Measurements from ENCODE around the gene SORCS2. TPM values are rescaled to one million over a fixed set of nuclear protein-coding genes. Genes with fewer than 3 reads are reported as not detected.

Gene SORCS2
- total RNA-seq, 1 experiment from 2014 or later, result not detected

DNA sequence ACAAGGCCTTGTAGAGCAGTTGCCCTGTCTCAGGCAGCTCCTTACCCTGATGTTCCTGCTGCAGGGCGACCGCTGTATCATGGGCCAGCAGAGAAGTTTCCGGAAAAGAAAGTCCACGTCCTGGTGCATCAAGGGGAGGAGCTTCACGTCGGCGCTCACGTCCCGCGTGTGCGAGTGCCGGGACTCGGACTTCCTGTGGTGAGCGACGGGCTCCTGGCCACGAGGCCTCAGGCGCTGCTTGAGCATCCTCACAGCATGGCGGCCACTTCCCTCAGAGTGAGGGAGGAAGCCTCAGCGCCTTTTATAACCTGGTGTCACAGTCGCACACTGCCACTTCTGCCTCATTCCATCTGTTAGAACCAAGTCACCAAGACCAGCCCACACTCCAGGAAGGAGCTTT is 521.8 kb downstream of the SORCS2 start:
- H3K27me3 Mint-ChIP-seq (ENCODE audit: unreplicated experiment), result peaks cover 48% of the 10 kb centered on the region
- CTCF ChIA-PET, result interaction anchor here (0.6 kb wide), 2 partner anchors 73 to 1747 kb away, joined by 3 read pairs; no protein-coding TSS in a partner anchor
- H3K4me3 Mint-ChIP-seq (ENCODE audit: low read depth, unreplicated experiment), result no peak overlapping the region
- TF ChIP-seq, protein P1, sequence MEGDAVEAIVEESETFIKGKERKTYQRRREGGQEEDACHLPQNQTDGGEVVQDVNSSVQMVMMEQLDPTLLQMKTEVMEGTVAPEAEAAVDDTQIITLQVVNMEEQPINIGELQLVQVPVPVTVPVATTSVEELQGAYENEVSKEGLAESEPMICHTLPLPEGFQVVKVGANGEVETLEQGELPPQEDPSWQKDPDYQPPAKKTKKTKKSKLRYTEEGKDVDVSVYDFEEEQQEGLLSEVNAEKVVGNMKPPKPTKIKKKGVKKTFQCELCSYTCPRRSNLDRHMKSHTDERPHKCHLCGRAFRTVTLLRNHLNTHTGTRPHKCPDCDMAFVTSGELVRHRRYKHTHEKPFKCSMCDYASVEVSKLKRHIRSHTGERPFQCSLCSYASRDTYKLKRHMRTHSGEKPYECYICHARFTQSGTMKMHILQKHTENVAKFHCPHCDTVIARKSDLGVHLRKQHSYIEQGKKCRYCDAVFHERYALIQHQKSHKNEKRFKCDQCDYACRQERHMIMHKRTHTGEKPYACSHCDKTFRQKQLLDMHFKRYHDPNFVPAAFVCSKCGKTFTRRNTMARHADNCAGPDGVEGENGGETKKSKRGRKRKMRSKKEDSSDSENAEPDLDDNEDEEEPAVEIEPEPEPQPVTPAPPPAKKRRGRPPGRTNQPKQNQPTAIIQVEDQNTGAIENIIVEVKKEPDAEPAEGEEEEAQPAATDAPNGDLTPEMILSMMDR (IDR thresholded peaks at IDR 0.05; ENCODE audit: unreplicated experiment), result no peak
- H3K27ac Mint-ChIP-seq (ENCODE audit: unreplicated experiment), result no peak overlapping the region
- H3K4me1 Mint-ChIP-seq (ENCODE audit: low read depth, unreplicated experiment), result no peaks in the 10 kb centered on the region
- intact Hi-C loops (cut with micrococcal nuclease; ENCODE audit: unreplicated experiment), result no loop called here
- BruUV-seq (replicated peaks), result no TSS peak
- H3K9me3 Mint-ChIP-seq (ENCODE audit: low read depth, unreplicated experiment), result no peaks in the 10 kb centered on the region
- DNase-seq, result no peak
- no peaks in the 10 kb centered on the region for H3K36me3 Mint-ChIP-seq (ENCODE audit: insufficient read depth, unreplicated experiment)

DNA sequence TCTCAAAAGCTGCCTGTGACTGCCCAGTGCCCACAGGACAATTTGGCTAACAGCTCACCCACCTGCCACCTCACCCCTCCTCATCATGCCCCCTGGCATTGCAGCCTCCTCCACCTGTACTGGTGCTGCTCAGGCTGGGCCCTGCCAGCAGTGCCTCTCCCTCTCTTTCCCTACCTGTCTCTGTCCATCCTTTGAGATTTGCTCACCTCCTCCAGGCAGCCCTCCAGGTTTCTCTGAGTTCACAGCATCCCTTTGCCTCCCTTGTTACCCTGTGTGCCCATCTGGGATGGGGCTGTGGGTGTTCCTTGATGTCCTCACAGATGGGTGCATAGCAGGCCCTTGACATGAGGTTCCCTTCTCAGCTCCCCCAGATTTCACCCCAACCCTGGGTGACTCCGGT is 522.4 kb downstream of the SORCS2 start:
- no TSS peak for BruUV-seq (replicated peaks)

DNA sequence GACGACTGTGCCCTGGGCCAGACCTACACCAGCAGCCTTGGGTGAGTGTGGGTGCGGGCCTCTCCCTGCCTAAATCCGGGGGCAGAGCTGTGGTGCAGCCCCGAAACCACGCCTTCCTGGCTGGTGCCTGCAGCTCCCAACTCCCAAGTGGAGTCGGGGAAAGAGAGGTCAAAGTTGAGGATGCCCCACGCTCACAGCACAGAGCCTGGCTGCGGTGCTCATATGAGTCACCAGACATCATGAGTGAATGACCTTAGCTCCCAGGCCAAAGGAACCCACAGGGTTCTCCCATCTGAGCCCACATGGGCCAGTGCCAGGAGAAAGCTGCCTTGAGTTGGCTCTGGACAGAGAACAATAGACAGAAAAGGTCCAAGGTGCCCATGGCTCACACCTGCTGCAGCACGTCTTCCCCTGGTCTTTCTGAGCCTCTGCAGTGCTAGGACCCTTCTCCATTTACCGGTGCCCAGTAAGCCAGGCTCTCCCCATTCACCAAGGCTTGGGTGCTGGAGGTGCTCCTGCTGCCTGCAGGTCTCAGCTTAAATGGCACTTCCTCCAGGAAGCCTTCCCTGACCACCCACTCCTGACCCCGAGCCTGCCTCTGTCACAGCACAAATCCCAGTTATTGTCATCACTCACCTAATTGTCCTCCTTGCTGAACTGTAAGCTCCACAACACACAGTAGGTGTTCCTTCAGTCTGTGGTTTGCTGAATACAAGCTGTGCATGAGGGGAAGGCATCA is 523.1 kb downstream of the SORCS2 start:
- H3K4me3 Mint-ChIP-seq (ENCODE audit: low read depth, unreplicated experiment), result no peak overlapping the region
- H3K9me3 Mint-ChIP-seq (ENCODE audit: low read depth, unreplicated experiment), result no peaks in the 10 kb centered on the region
- no TSS peak for BruUV-seq (replicated peaks)
- TF ChIP-seq, protein P1 (IDR thresholded peaks at IDR 0.05; ENCODE audit: unreplicated experiment), result no peak
- DNase-seq, result no peak
- peaks cover 60% of the 10 kb centered on the region for H3K27me3 Mint-ChIP-seq (ENCODE audit: unreplicated experiment)
- no peaks in the 10 kb centered on the region for H3K4me1 Mint-ChIP-seq (ENCODE audit: low read depth, unreplicated experiment)
- CTCF ChIA-PET, result no interaction called here
- no peak overlapping the region for H3K27ac Mint-ChIP-seq (ENCODE audit: unreplicated experiment)
- intact Hi-C loops (cut with micrococcal nuclease; ENCODE audit: unreplicated experiment), result loop anchor here (5.0 kb wide), 1 partner anchor 518 kb away; no protein-coding TSS in a partner anchor
- H3K36me3 Mint-ChIP-seq (ENCODE audit: insufficient read depth, unreplicated experiment), result no peaks in the 10 kb centered on the region

More for the DNA sequence above, 522.4 kb downstream of the SORCS2 start:
- intact Hi-C loops (cut with micrococcal nuclease; ENCODE audit: unreplicated experiment), result loop anchor here (5.0 kb wide), 1 partner anchor 517 kb away; no protein-coding TSS in a partner anchor
- H3K4me3 Mint-ChIP-seq (ENCODE audit: low read depth, unreplicated experiment), result no peak overlapping the region
- CTCF ChIA-PET, result interaction anchor here (0.6 kb wide), 1 partner anchor 1748 kb away, joined by 3 read pairs; no protein-coding TSS in a partner anchor
- no peak overlapping the region for H3K27ac Mint-ChIP-seq (ENCODE audit: unreplicated experiment)
- DNase-seq, result no peak
- H3K27me3 Mint-ChIP-seq (ENCODE audit: unreplicated experiment), result peaks cover 53% of the 10 kb centered on the region
- no peaks in the 10 kb centered on the region for H3K9me3 Mint-ChIP-seq (ENCODE audit: low read depth, unreplicated experiment)
- TF ChIP-seq, protein P1 (IDR thresholded peaks at IDR 0.05; ENCODE audit: unreplicated experiment), result no peak
- no peaks in the 10 kb centered on the region for H3K36me3 Mint-ChIP-seq (ENCODE audit: insufficient read depth, unreplicated experiment)
- no peaks in the 10 kb centered on the region for H3K4me1 Mint-ChIP-seq (ENCODE audit: low read depth, unreplicated experiment)

DNA sequence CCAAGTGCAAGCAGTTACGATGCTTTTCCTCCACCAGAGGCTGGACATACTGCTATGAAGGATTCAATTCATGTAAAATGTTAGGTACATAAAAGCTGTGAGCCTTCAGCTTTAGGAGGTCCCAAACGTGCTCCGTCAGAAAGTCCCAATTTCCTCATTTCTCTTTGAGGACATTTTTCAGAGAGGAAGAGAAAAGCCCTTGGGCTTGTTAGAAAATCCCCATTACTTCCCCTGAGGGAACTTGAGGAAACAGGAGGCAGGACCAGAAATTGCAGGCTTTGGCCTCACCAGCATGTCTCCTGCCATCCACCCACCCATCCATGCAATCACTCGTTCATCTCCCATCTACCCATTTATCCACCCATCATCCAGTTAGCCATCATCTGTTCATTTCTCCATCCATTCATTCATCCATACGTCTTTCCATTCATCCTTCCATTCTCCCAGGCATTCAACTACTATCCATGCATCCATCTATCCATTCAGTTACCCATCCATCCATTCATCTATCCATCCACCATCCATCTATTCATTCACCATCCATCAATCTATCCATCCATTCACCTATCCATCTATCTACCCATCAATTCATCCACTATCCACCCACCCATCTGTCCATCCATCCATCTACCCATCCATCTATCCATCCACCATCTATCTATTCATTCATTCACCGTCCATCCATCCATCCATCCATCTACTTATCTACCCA is 523.8 kb downstream of the SORCS2 start:
- H3K27ac Mint-ChIP-seq (ENCODE audit: unreplicated experiment), result no peak overlapping the region
- no peak overlapping the region for H3K4me3 Mint-ChIP-seq (ENCODE audit: low read depth, unreplicated experiment)
- CTCF ChIA-PET, result no interaction called here
- TF ChIP-seq, protein P1 (IDR thresholded peaks at IDR 0.05; ENCODE audit: unreplicated experiment), result no peak
- H3K9me3 Mint-ChIP-seq (ENCODE audit: low read depth, unreplicated experiment), result no peaks in the 10 kb centered on the region
- no peak for DNase-seq
- BruUV-seq (replicated peaks), result no TSS peak
- no peaks in the 10 kb centered on the region for H3K4me1 Mint-ChIP-seq (ENCODE audit: low read depth, unreplicated experiment)
- no peaks in the 10 kb centered on the region for H3K36me3 Mint-ChIP-seq (ENCODE audit: insufficient read depth, unreplicated experiment)
- intact Hi-C loops (cut with micrococcal nuclease; ENCODE audit: unreplicated experiment), result loop anchor here (5.0 kb wide), 1 partner anchor 519 kb away; no protein-coding TSS in a partner anchor
- H3K27me3 Mint-ChIP-seq (ENCODE audit: unreplicated experiment), result peaks cover 66% of the 10 kb centered on the region
